Hepatocyte (in vitro differentiated cells): ENCODE data around the gene CCNQ.

Experiments used
- EZH2 ChIP-seq: fragments of 200-600 bp; sonication (generic); IDR thresholded peaks from 2 replicates; pipeline ENCODE4 v1.6.1; 2016; ENCODE audit warnings: antibody characterized with exemption, mild to moderate bottlenecking, borderline replicate concordance
- EZH2phosphoT487 ChIP-seq: fragments of 200-600 bp; sonication (generic); IDR thresholded peaks from one replicate; pipeline ENCODE4 v1.6.1; 2018; ENCODE audit warnings: antibody characterized with exemption, mild to moderate bottlenecking, low read depth, moderate library complexity; ENCODE audit not compliant: unreplicated experiment, severe bottlenecking
- TF ChIP-seq, protein P1 (sequence below): fragments of 200-600 bp; sonication (generic); IDR thresholded peaks from 2 replicates; pipeline ENCODE4 v1.5.1; 2016; ENCODE audit warnings: antibody characterized with exemption, mild to moderate bottlenecking; ENCODE audit not compliant: poor library complexity

DNA sequence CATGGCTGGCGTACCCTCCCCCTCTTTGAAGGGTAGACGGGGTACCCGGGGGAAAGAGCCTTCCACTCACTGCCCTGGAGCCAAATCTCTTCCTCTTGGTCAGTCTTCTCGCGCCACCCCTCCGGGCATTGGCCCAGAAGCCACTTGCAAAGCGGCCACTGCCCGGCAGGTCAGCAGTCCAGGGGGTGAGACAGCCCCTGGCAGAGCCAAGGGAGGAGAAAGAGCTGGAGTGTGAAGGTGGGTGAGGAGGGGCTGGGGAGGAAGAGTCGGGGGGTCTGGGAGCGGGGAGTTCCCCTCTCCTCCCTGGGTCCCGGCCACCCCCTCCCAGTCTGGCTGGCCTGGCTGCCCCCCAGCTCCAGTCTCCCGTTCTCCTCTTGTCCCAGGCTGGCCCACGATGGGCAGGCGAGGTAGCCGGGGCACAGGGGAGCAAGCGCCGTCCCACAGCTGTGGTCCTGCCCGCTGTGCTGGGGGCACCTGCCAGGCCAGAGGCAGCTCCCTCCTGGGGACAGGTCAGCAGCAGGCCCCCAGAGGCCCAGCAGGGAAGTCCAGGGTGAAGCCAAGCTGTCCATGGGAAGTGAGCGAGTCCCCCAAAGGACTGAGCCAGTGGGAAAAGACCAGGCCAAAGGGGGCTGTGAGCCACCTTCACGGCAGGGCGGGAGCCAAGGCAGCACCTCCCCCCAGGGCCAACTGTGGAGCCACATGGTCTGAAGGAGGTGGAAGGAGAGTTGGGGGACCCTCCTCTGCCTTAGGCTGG, 26.5 kb upstream of the CCNQ start:
- TF ChIP-seq, protein P1, sequence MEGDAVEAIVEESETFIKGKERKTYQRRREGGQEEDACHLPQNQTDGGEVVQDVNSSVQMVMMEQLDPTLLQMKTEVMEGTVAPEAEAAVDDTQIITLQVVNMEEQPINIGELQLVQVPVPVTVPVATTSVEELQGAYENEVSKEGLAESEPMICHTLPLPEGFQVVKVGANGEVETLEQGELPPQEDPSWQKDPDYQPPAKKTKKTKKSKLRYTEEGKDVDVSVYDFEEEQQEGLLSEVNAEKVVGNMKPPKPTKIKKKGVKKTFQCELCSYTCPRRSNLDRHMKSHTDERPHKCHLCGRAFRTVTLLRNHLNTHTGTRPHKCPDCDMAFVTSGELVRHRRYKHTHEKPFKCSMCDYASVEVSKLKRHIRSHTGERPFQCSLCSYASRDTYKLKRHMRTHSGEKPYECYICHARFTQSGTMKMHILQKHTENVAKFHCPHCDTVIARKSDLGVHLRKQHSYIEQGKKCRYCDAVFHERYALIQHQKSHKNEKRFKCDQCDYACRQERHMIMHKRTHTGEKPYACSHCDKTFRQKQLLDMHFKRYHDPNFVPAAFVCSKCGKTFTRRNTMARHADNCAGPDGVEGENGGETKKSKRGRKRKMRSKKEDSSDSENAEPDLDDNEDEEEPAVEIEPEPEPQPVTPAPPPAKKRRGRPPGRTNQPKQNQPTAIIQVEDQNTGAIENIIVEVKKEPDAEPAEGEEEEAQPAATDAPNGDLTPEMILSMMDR, result no peak
- no peak for TF ChIP-seq EZH2phosphoT487
- TF ChIP-seq EZH2, result no peak
